A549 (cell line): ENCODE data around the gene ATG10. TPM values are rescaled to one million over a fixed set of nuclear protein-coding genes. Genes with fewer than 3 reads are reported as not detected.
A peak's percentile ranks its signal among the peaks of the same experiment; 100 is the strongest.

ENCODE experiments used
- ATAC-seq, 2 experiments: fragments of 200-7000 bp in 1 of 2; fragments of >200 bp in 1 of 2; cut with Nextera tagmentation in 1 of 2; cut with Tn5 transposase in 1 of 2; 3 replicates each; pipeline versions ENCODE4 v1.8.0 to v1.9.1; 2018 to 2020; ENCODE audit warnings: mild to moderate bottlenecking in 1 of 2, moderate library complexity in 1 of 2
- CTCF ChIA-PET: fragments of 300-600 bp; sonication (Branson Sonifier 250); formaldehyde crosslinking; extraction: SDS; loops from one replicate; lab custom pipeline; 2021; ENCODE audit warnings: antibody characterized with exemption, inconsistent platforms; lab: Yijun Ruan, JAX
- POLR2A ChIA-PET: fragments of 350-600 bp; formaldehyde crosslinking; extraction: SDS; loops from one replicate; lab custom pipeline; 2021; ENCODE audit warnings: antibody characterized with exemption, inconsistent platforms; lab: Yijun Ruan, JAX
- DNase-seq, 2 experiments: peaks; one replicate each; pipeline versions ENCODE4 v3.0.0 to v3.0.0-alpha.2; 2011 to 2016; ENCODE audit warnings: low read depth in 1 of 2, low spot score in 1 of 2
- FAIRE-seq: peaks from 2 replicates; lab custom pipeline; 2011; peaks lifted over from hg19 to GRCh38; lab: Jason Lieb, UNC
- H3K27ac ChIP-seq, 2 experiments: fragments of >200 bp; sonication (Bioruptor Twin); formaldehyde crosslinking; 3 replicates each; pipeline ENCODE4 v1.5.1; 2016 to 2017
- H3K4me1 ChIP-seq: fragments of >200 bp; sonication (Bioruptor Twin); formaldehyde crosslinking; 3 replicates; pipeline ENCODE4 v1.6.1; 2016
- H3K4me2 ChIP-seq: fragments of >200 bp; sonication (Bioruptor Twin); formaldehyde crosslinking; 3 replicates; pipeline ENCODE4 v1.6.1; 2016
- H3K4me3 ChIP-seq: fragments of >200 bp; sonication (Bioruptor Twin); formaldehyde crosslinking; 3 replicates; pipeline ENCODE4 v1.5.1; 2016
- H3K9me3 ChIP-seq: fragments of >200 bp; sonication (Bioruptor Twin); formaldehyde crosslinking; 3 replicates; pipeline ENCODE4 v1.6.1; 2016
- BHLHE40 ChIP-seq: IDR thresholded peaks from 2 replicates; pipeline ENCODE4 v1.6.1; 2012; ENCODE audit warnings: low read depth, low read length, inconsistent platforms
- CHD2 ChIP-seq: fragments of 150-350 bp; IDR thresholded peaks from 2 replicates; pipeline ENCODE4 v1.6.1; 2014; ENCODE audit warnings: low read length; ENCODE audit not compliant: partially characterized antibody
- CTCF ChIP-seq: fragments of >200 bp; sonication (Bioruptor Twin); formaldehyde crosslinking; IDR thresholded peaks from 3 replicates; pipeline ENCODE4 v1.5.1; 2016
- E2F6 ChIP-seq: IDR thresholded peaks from 2 replicates; pipeline ENCODE4 v1.6.1; 2012; ENCODE audit warnings: low read depth, borderline replicate concordance
- ESRRA ChIP-seq: fragments of 150-350 bp; IDR thresholded peaks from 2 replicates; pipeline ENCODE4 v1.6.1; 2014; ENCODE audit warnings: mild to moderate bottlenecking, low read length, borderline replicate concordance
- GATA3 ChIP-seq: IDR thresholded peaks from 2 replicates; pipeline ENCODE4 v1.6.1; 2012; ENCODE audit warnings: borderline replicate concordance
- HOXB5 ChIP-seq: fragments of 250-450 bp; sonication (Bioruptor Pico); IDR thresholded peaks from 2 replicates; pipeline ENCODE4 v1.5.0; 2020; ENCODE audit warnings: mild to moderate bottlenecking, moderate library complexity
- JUN ChIP-seq, 2 experiments: fragments of >200 bp; sonication (Bioruptor Twin); formaldehyde crosslinking; IDR thresholded peaks; 2 replicates in 1 of 2; 3 replicates in 1 of 2; pipeline ENCODE4 v1.6.1; 2016 to 2017
- JUNB ChIP-seq: fragments of >200 bp; sonication (Bioruptor Twin); formaldehyde crosslinking; IDR thresholded peaks from 2 replicates; pipeline ENCODE4 v1.6.1; 2016
- KDM1A ChIP-seq: fragments of 200-600 bp; sonication (generic); IDR thresholded peaks from 2 replicates; pipeline ENCODE4 v1.6.1; 2016; ENCODE audit warnings: low read depth, mild to moderate bottlenecking
- MYC ChIP-seq: IDR thresholded peaks from 2 replicates; pipeline ENCODE4 v1.6.1; 2012; ENCODE audit warnings: mild to moderate bottlenecking, inconsistent platforms, low read length, improper control_type of control experiment, borderline replicate concordance
- NFE2L2 ChIP-seq: fragments of 150-350 bp; conservative IDR thresholded peaks from 2 replicates; pipeline ENCODE4 v1.6.1; 2014; ENCODE audit warnings: low read length
- NR3C1 ChIP-seq: fragments of >200 bp; sonication (Bioruptor Twin); formaldehyde crosslinking; IDR thresholded peaks from 3 replicates; pipeline ENCODE4 v1.6.1; 2017
- RAD21 ChIP-seq, 2 experiments: fragments of >200 bp in 1 of 2; sonication (Bioruptor Twin) in 1 of 2; formaldehyde crosslinking in 1 of 2; IDR thresholded peaks in 1 of 2; conservative IDR thresholded peaks in 1 of 2; 2 replicates in 1 of 2; 3 replicates in 1 of 2; pipeline ENCODE4 v1.6.1; 2012 to 2018; ENCODE audit warnings: inconsistent platforms in 1 of 2
- RCOR1 ChIP-seq: fragments of 150-350 bp; IDR thresholded peaks from 2 replicates; pipeline ENCODE4 v1.6.1; 2014; ENCODE audit warnings: antibody characterized with exemption, low read length, low read depth
- REST ChIP-seq: fragments of 200-600 bp; sonication (generic); IDR thresholded peaks from 2 replicates; pipeline ENCODE4 v1.6.1; 2016; ENCODE audit warnings: antibody characterized with exemption, mild to moderate bottlenecking, moderate library complexity
- RNF2 ChIP-seq: fragments of 200-600 bp; sonication (generic); IDR thresholded peaks from 2 replicates; pipeline ENCODE4 v1.6.1; 2016; ENCODE audit warnings: low read depth, mild to moderate bottlenecking, antibody characterized with exemption, moderate library complexity, borderline replicate concordance
- SMC3 ChIP-seq: fragments of >200 bp; sonication (Bioruptor Twin); formaldehyde crosslinking; IDR thresholded peaks from 3 replicates; pipeline ENCODE4 v1.6.1; 2018; ENCODE audit warnings: inconsistent platforms
- TP53 ChIP-seq: fragments of 250-450 bp; sonication (Bioruptor Pico); IDR thresholded peaks from 2 replicates; pipeline ENCODE4 v1.5.0; 2021; ENCODE audit warnings: mild to moderate bottlenecking, moderate library complexity
- USF2 ChIP-seq: fragments of 450-650 bp; IDR thresholded peaks from 2 replicates; pipeline ENCODE4 v1.6.1; 2014; ENCODE audit warnings: antibody characterized with exemption
- ZC3H11A ChIP-seq: fragments of 450-650 bp; IDR thresholded peaks from 2 replicates; pipeline ENCODE4 v1.6.1; 2014; ENCODE audit warnings: antibody characterized with exemption, mild to moderate bottlenecking
- ZFP36 ChIP-seq: fragments of 450-650 bp; IDR thresholded peaks from 2 replicates; pipeline ENCODE4 v1.6.1; 2014; ENCODE audit warnings: borderline replicate concordance; ENCODE audit not compliant: partially characterized antibody
- ZSCAN20 ChIP-seq: fragments of 250-450 bp; sonication (Bioruptor Pico); IDR thresholded peaks from 2 replicates; pipeline ENCODE4 v1.8.0; 2022; ENCODE audit warnings: mild to moderate bottlenecking, moderate library complexity
- WGBS: methylation state at CpG from one replicate; pipeline ENCODE4 v1.1.6; 2017; ENCODE audit errors: missing lambda C conversion rate; 5-methylcytosine and 5-hydroxymethylcytosine counted together
- polyA plus RNA-seq, 4 experiments: library from polyadenylated mRNA; depleted of rRNA in 3 of 4; stranded (reverse); fragments of >200 nt; fragmentation: RNase III in 1 of 4; extraction: RNeasy Plus Mini Kit Qiagen cat#74134 plus additional on column Dnase treatment in 1 of 4; gene quantifications; 2 replicates in 3 of 4; 3 replicates in 1 of 4; pipeline ENCODE4 v1.2.3, GENCODE V29; 2011 to 2017

The ATG10 gene
- polyA plus RNA-seq, 2 of the 4 experiments (the other 2 are of a cell fraction), result 12.7 to 17.9 TPM

GRCh38 chr5:81971712-81972491 is at the start of gene ATG10 (continued):
- TF ChIP-seq JUN (IDR thresholded peaks at IDR 0.05) (peak; percentile 90 to 94; a peak in 4 of 5 replicates), GATA3 (0 out of 2 replicates have a peak, but pooled peaks have one; percentile 14), E2F6 (peak; percentile 77), HOXB5 (no peak), BHLHE40 (no peak), ZFP36 (no peak), TP53 (peak; percentile 80; the same call in 1 of the 2 replicates), USF2 (no peak), RAD21 (conservative IDR thresholded peaks at IDR 0.05 in 1 of 2, IDR thresholded peaks at IDR 0.05 in 1 of 2) (peak in 1 of 2 experiments; percentile 26; a peak in 2 of 5 replicates), REST (0 out of 2 replicates have a peak, but pooled peaks have one; percentile 11), CHD2 (no peak), MYC (0 out of 2 replicates have a peak, but pooled peaks have one; percentile 40), ZSCAN20 (CRISPR knock-in tag) (no peak), RCOR1 (no peak), NFE2L2 (no peak), CTCF (no peak), ESRRA (no peak), KDM1A (no peak), SMC3 (no peak), ZC3H11A (no peak), JUNB (no peak)

GRCh38 chr5:81922854-81923279 is 49.0 kb upstream of the ATG10 start:
- Histone ChIP-seq H3K4me1 (no peaks in the 10 kb centered on the region), H3K4me2 (no peak overlapping the region), H3K9me3 (peaks cover 5% of the 10 kb centered on the region; the same call in 2 of the 3 replicates), H3K27ac (no peak overlapping the region), H3K4me3 (no peak overlapping the region)
- 24% methylated on average over 4 of the region's 4 CpGs for WGBS
- DNase-seq, result no peak
- FAIRE-seq, result no peak
- CTCF ChIA-PET, result no interaction called here
- TF ChIP-seq NR3C1 (no peak), SMC3 (no peak), RAD21 (conservative IDR thresholded peaks at IDR 0.05 in 1 of 2, IDR thresholded peaks at IDR 0.05 in 1 of 2) (no peak), RNF2 (no peak)
- POLR2A ChIA-PET, result no interaction called here
- no peak for ATAC-seq
